GM21786 (cell line): ENCODE measurements around the gene UBALD1.
A peak's percentile ranks its signal among the peaks of the same experiment; 100 is the strongest.

Experiments used
- ATAC-seq: cut with Tn5 transposase; IDR thresholded peaks from one replicate; pipeline ENCODE4 v1.9.1; 2021; ENCODE audit not compliant: unreplicated experiment

UBALD1 gene

GRCh38 chr16:4616047-4616811 is 1.5 kb upstream of the UBALD1 start:
- ATAC-seq, result peak; percentile 78

- ATAC-seq, result no peak
These were observed 827 bp upstream of the UBALD1 start for GRCh38 chr16:4615384-4616046.

- no peak for ATAC-seq
These were observed 785 bp downstream of the UBALD1 start for GRCh38 chr16:4613636-4614570.

- ATAC-seq, result no peak
These were observed 1.6 kb downstream of the UBALD1 start for GRCh38 chr16:4612977-4613635.

- no peak for ATAC-seq
These were observed 2.2 kb downstream of the UBALD1 start for GRCh38 chr16:4612474-4612931.

- ATAC-seq, result no peak
These were observed 3.2 kb downstream of the UBALD1 start for GRCh38 chr16:4611337-4612021.

- no peak for ATAC-seq
These were observed 4.4 kb downstream of the UBALD1 start for GRCh38 chr16:4610011-4611005.

GRCh38 chr16:4609200-4610010 is 5.3 kb downstream of the UBALD1 start:
- no peak for ATAC-seq

GRCh38 chr16:4608704-4608980 is 6.0 kb downstream of the UBALD1 start:
- no peak for ATAC-seq

- ATAC-seq, result no peak
These were observed 6.6 kb downstream of the UBALD1 start for GRCh38 chr16:4607841-4608703.

GRCh38 chr16:4606354-4606753 is 8.3 kb downstream of the UBALD1 start:
- no peak for ATAC-seq

- no peak for ATAC-seq
These were observed 10.3 kb downstream of the UBALD1 start for GRCh38 chr16:4604401-4604800.

- ATAC-seq, result no peak
These were observed 11.0 kb downstream of the UBALD1 start for GRCh38 chr16:4603624-4604170.

- no peak for ATAC-seq
These were observed 12.4 kb downstream of the UBALD1 start for GRCh38 chr16:4602331-4602730.

- ATAC-seq, result no peak
These were observed 12.9 kb downstream of the UBALD1 start for GRCh38 chr16:4601864-4602186.

GRCh38 chr16:4601036-4601863 is 13.4 kb downstream of the UBALD1 start:
- no peak for ATAC-seq

- ATAC-seq, result no peak
These were observed 15.1 kb downstream of the UBALD1 start for GRCh38 chr16:4599545-4599944.
